ENCODE measurements around the gene TMEM158.

Gene TMEM158

DNA sequence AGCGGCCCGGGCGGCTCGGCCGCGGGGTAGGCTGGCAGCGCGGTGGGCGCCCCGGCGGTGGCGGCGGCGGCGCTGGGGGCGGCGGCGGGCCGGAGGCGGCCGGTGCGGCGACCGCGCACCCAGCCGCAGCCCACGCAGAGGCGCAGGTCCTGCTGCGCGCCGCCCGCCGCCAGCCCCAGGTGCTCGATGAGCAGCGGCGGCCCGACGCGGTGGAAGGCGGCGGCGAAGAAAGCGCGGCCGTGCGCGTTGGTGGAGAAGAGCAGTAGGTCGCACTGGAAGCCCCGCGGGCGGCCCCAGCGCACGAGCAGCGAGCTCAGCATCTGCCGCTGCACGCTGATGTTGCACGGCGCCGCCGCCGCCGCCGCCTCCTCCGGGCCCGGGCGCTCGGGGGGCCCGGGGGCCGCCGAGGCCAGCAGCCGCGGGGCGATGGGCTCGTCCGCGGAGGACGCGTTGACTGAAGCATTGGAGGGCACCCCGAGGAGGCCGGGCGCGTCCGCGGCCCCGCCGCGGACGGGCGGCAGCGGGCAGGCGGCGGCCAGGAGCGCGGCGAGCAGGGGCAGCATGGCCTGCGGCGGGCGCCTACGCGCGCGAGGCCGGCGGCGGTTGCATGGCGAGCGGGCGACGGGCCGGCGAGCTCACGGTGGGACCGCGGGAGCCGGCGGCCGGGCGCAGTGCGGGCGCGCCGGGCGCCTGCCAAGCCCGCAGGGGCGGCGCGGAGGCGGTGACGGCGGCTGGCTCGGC, 452 bp downstream of the TMEM158 start:
- TF ChIP-seq JUND (IDR thresholded peaks at IDR 0.05; ENCODE audit: low read depth) = no peak
- DNase-seq (ENCODE audit: low read depth in 1 of 2, low spot score in 1 of 2) = no peak
- in situ Hi-C loops (cut with HindIII; ENCODE audit: low pct_unique_long_range_greater_than_20kb, low sequenced_read_pairs) = no loop called here

DNA sequence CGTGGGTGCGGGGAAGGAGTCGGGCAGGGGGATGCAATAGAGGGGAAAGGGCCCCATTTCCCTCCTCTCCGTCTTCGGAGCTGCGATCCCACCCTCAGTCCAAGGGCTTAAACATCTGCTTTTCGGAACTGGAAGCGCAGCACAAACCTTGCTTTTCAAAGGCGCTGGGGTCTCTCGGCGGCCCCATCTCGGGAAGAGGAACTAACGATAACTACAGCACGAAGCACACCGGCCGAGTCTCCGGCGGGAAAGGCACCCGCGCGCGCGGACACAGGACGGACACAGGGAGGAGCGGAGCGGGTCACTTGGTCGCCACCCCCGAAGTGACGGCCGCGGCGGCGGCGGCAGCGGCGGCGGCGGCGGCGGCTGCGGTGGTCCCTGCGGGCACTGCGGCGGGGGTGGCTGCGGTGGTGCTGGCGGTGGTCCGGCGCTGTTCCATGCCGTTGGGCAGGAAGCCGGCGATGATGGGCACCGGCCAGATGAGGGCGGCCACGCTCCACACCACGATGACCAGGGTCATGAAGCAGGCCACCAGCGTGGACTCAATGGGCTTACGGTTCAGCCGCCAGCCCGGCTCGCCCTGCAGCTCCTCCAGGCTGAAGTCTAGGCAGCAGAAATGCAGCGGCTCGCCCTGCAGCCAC, 1.1 kb downstream of the TMEM158 start:
- DNase-seq (ENCODE audit: low read depth in 1 of 2, low spot score in 1 of 2) = peak; percentile 82 to 83
- TF ChIP-seq JUND (IDR thresholded peaks at IDR 0.05; ENCODE audit: low read depth) = no peak
- in situ Hi-C loops (cut with HindIII; ENCODE audit: low pct_unique_long_range_greater_than_20kb, low sequenced_read_pairs) = no loop called here

DNA sequence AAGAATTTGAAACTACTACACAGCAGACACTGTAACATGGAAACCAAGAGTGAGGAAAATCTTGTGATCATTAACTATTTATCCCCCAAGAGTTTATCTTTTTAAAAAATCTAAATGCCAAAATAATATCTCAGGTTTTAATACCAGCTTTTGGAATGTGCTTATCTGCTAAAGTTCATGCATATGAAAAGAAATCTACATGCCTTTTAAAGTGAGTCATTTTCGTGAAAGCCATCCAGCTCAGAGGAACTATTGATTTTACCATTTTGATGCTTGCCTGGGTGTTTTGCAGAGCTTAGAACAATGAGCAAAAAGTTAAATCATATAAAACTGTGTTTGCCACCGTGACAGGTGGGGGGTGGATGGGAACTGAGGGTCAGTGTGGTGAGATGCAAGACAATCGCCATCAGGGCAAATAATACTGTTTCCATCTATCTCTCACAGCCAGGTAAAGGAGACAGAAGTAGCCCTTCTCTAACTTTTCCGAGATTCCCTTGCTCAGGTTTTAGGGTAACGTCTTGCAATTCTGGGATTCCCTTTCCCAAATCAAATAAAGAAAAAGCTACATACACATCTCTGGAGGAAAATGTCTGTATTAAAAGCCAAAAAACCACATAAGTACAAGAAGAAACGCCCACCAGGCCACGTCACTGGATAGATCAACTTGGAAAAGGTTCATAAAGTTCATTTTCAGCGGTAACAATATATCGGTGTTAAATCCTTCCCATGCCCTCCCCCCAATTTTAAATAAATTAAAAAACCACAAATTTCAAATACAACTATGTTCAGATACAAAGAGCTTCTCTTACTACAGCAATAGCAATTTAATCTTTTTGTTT, 2.0 kb downstream of the TMEM158 start:
- no peak for DNase-seq (ENCODE audit: low read depth in 1 of 2, low spot score in 1 of 2)
- no peak for TF ChIP-seq JUND (IDR thresholded peaks at IDR 0.05; ENCODE audit: low read depth)
- in situ Hi-C loops (cut with HindIII; ENCODE audit: low pct_unique_long_range_greater_than_20kb, low sequenced_read_pairs) = no loop called here

DNA sequence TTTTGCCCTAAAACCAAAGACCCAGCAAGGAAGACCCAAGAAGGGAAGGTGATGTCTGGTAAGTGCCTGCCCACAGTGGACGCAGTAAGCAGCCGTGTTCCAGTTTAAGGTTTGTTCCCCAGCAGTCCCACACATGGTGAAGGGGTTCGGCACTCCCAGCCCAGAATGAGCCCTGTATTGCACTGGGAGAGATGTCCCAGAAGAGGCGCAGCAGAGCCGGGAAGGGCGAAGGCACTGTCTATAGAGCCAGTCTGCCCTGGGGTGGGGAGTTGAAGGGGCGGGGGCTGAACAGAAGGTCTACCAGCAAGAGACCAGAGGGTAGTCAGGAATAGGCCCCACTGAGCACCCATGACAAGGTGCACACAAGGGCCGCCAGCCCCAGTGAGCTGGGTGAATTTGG, 6.4 kb downstream of the TMEM158 start:
- no peak for TF ChIP-seq JUND (IDR thresholded peaks at IDR 0.05; ENCODE audit: low read depth)
- DNase-seq (ENCODE audit: low read depth in 1 of 2, low spot score in 1 of 2) = no peak
- in situ Hi-C loops (cut with HindIII; ENCODE audit: low pct_unique_long_range_greater_than_20kb, low sequenced_read_pairs) = no loop called here

DNA sequence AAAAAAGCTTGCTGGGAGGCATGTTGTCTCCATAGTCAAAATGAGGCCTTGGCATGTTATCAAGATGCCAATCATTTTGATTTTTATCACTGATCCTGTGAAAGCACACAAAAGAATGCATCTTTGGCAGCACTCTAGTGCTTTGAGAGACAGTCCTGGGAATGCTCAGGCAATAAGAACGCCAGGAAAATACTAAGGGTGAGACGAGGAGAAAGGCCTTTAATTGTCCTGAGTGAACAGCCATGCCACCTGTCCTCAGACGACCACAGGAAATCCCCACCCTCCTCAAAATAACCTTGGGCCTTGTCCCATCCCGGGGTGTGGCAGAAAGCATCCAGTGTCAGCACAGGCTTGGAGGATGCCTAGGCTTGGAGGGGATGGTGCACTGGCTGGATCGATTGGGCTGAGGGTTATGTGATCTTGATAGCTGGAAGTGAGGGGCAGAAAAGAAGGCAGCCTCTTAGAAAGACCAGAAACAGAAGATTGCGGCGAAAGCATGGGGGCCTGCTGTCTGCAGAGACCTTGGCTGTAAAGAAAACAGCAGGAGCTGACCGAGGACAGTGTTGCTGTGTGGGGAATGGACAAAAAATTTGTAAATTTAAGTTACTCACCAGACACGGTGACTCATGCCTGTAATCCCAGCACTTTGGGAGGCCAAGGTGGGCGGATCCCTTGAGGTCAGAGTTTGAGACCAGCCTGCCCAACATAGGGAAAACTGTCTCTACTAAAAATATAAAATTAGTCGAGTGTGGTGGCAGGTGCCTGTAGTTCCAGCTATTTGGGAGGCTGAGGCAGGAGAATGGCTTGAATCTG, 7.3 kb downstream of the TMEM158 start:
- peak in 1 of 2 experiments; percentile 28 for DNase-seq (ENCODE audit: low read depth in 1 of 2, low spot score in 1 of 2)
- TF ChIP-seq JUND (IDR thresholded peaks at IDR 0.05; ENCODE audit: low read depth) = no peak
- in situ Hi-C loops (cut with HindIII; ENCODE audit: low pct_unique_long_range_greater_than_20kb, low sequenced_read_pairs) = no loop called here

DNA sequence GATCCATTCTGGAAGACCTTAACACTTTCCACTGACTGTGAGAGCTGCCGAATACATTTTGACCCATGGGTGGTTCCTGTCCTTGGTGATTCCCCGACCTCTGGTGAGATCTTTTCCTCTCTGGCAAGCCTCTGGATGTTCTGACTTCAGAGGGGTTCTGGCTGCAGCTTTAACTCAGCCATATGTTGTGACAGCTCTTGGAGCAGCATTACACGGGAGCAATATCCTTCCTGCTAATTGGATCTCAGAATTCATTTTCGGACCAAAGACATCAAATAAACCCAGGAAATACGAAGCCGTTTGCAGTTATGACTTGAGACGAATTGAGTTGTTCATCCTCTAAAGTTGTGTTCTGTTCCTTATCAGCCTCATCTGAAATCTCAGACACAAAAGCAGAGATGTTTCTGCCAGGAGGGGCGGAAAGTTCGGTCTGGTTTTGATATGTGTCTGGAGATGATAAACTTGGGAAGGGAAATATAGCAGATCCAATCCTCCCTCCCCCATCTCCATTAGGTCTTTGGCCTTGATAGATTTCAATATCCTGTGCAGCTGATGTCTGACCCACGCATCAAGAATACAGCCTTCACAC, 10.0 kb downstream of the TMEM158 start:
- in situ Hi-C loops (cut with HindIII; ENCODE audit: low pct_unique_long_range_greater_than_20kb, low sequenced_read_pairs) = no loop called here
- DNase-seq (ENCODE audit: low read depth in 1 of 2, low spot score in 1 of 2) = no peak
- TF ChIP-seq JUND (IDR thresholded peaks at IDR 0.05; ENCODE audit: low read depth) = no peak

DNA sequence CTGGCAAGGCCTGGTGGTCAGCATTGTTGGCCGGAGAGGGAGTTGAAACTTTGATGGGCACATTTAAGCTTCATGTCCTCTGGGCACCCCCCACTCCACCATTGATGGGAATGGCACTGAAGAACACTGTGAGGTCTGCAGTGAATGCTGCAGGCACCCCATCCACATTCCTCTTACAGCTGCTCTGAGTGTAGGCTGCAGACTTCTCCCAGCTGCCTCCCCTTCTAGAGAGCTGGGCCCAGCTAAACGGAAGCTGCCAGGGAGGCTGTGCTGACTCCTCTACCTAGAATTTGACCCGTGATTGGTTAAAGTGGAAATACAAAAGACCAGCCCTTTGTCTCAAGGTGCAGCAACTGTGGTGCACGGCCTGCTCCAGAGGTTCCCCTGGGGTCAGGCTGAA, 10.6 kb downstream of the TMEM158 start:
- DNase-seq (ENCODE audit: low read depth in 1 of 2, low spot score in 1 of 2) = no peak
- in situ Hi-C loops (cut with HindIII; ENCODE audit: low pct_unique_long_range_greater_than_20kb, low sequenced_read_pairs) = no loop called here
- TF ChIP-seq JUND (IDR thresholded peaks at IDR 0.05; ENCODE audit: low read depth) = no peak

DNA sequence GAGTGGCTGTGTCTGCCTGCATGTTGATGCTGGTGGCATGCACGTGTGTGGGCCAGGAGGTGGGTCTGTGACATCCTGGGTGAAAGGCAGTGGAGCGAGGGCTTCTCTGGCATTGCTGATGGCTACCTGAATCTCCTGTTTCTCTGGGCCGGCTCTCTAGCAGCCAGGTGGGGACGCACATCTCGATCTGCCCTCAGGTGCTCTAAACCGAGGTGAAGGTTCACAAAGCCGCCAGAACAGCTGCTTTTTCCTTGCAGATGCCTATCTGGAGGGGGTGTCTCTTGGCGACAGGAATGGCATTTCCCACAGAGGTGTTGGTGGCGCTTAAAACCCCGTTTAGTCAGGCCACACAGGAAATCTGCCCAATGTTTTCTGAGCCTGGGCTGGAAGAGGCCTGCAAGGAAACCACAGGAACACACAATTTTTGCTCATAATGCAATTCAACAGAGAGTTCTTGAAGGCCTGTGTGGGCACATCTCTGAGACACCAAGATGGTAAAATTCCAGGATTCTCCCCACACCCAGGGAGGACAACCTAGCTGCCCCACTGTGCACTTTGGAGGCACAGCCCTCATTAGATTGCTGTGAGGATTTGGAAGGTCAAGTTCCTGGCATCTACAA, 11.9 kb downstream of the TMEM158 start:
- TF ChIP-seq JUND (IDR thresholded peaks at IDR 0.05; ENCODE audit: low read depth) = no peak
- no peak for DNase-seq (ENCODE audit: low read depth in 1 of 2, low spot score in 1 of 2)
- in situ Hi-C loops (cut with HindIII; ENCODE audit: low pct_unique_long_range_greater_than_20kb, low sequenced_read_pairs) = no loop called here

DNA sequence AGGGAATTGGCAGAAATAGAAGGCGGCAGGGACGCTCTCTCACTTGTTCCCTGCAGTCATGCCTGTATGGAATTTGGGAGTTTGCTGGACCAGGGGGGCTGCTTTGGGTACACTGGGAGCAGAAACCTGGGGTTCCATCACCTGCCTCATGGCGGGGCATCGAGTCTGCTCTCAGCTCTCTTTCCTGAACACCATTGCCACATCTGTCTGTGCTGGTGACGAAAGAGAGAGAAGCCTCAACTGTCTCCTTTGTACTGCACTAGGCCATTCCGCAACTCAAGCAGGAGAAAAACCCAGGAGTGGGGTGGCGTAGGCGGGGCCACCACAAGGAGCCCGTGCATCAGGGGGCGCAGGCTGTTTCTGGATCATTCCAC, 14.0 kb downstream of the TMEM158 start:
- no peak for DNase-seq (ENCODE audit: low read depth in 1 of 2, low spot score in 1 of 2)
- no peak for TF ChIP-seq JUND (IDR thresholded peaks at IDR 0.05; ENCODE audit: low read depth)
- in situ Hi-C loops (cut with HindIII; ENCODE audit: low pct_unique_long_range_greater_than_20kb, low sequenced_read_pairs) = no loop called here

DNA sequence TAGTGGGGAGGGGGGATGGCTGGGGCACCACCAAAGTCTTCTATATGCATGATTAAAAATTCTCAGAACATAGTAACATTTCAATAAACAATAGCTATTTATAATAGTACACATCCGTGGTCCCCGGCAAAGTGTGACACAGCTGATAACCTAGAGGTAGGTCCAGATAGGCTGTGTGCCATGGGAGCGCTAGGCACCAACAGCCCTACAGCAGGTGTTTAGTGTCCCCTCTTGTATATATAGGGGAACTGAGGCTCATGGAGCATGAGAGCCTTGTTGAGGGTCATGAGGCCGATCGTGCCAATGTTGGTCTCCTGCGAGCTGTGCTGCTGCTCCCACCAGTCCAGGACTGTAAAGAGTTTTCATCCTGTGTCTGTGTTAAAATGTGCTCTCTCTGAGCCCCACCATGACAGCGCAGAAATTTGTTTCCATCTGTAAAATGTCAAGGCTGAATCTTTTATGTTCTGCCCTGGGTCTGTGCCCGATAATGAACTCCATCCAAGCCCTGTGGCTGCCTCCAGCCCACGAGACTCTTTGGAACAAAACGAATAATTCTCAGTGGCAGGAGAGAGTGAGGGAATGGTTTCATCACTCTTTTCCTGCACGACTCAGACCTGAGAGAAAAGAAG, 14.5 kb downstream of the TMEM158 start:
- TF ChIP-seq JUND (IDR thresholded peaks at IDR 0.05; ENCODE audit: low read depth) = no peak
- in situ Hi-C loops (cut with HindIII; ENCODE audit: low pct_unique_long_range_greater_than_20kb, low sequenced_read_pairs) = no loop called here
- DNase-seq (ENCODE audit: low read depth in 1 of 2, low spot score in 1 of 2) = no peak

DNA sequence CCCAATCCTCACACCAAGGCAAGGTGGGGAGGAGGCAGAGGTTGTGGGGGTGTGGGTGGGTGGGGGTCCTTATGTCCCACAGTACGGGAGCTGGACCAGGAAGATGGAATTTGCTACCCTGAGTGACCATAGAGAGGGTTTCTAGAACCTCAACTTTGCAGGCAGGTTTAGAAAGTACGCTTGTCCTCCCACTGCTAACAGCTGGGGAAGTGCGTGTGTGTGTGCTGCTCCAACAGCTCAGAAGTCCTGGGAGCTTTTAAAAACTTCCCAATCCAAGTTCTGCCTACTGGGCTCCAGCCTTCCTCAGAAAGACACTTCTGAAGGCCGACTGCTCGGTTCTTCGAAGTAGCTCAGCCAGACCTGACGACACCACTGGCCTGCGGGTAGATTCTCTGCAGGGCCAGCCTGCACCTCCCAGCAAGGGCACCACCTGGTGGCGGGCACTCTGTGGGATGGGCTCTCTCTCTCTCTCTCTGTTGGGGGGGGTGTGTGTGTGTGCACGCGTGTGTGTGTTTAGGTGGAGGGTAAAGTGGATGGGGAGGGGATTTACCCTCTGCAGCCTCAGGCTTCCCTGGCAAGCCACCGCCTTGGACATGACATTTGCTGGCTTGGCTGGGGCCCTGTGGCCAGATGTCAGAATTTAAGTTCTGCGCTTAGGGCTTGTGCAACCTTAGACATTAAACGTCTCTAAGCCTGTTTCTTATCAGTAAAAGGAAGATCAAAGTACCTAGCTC, 15.6 kb downstream of the TMEM158 start:
- in situ Hi-C loops (cut with HindIII; ENCODE audit: low pct_unique_long_range_greater_than_20kb, low sequenced_read_pairs) = no loop called here
- DNase-seq (ENCODE audit: low read depth in 1 of 2, low spot score in 1 of 2) = peak; percentile 74 to 88
- TF ChIP-seq JUND (IDR thresholded peaks at IDR 0.05; ENCODE audit: low read depth) = no peak

Data from T47D (cell line).